ENCODE data around the gene SUSD6.

Gene SUSD6

GRCh38 chr14:69674546-69675244, 63.3 kb downstream of the SUSD6 start:
- DNase-seq, result peak; percentile 52

GRCh38 chr14:69675245-69675583, 63.8 kb downstream of the SUSD6 start:
- DNase-seq, result no peak

- peak; percentile 62 for DNase-seq
Observed at GRCh38 chr14:69675877-69676416, 64.6 kb downstream of the SUSD6 start.

- DNase-seq, result no peak
Observed at GRCh38 chr14:69676723-69677122, 65.3 kb downstream of the SUSD6 start.

GRCh38 chr14:69680297-69680696, 68.9 kb downstream of the SUSD6 start:
- DNase-seq, result no peak

- DNase-seq, result no peak
Observed at GRCh38 chr14:69682136-69682535, 70.7 kb downstream of the SUSD6 start.

- DNase-seq, result peak; percentile 26
Observed at GRCh38 chr14:69682621-69683263, 71.3 kb downstream of the SUSD6 start.

GRCh38 chr14:69683971-69684370, 72.6 kb downstream of the SUSD6 start:
- DNase-seq, result no peak

GRCh38 chr14:69684461-69685217, 73.2 kb downstream of the SUSD6 start:
- no peak for DNase-seq

- peak; percentile 86 for DNase-seq
Observed at GRCh38 chr14:69685218-69685616, 73.8 kb downstream of the SUSD6 start.

- DNase-seq, result peak; percentile 57
Observed at GRCh38 chr14:69685716-69686115, 74.3 kb downstream of the SUSD6 start.

- DNase-seq, result no peak
Observed at GRCh38 chr14:69687606-69688298, 76.4 kb downstream of the SUSD6 start.

- no peak for DNase-seq
Observed at GRCh38 chr14:69688299-69688649, 76.9 kb downstream of the SUSD6 start.

GRCh38 chr14:69690042-69690441, 78.6 kb downstream of the SUSD6 start:
- DNase-seq, result no peak

GRCh38 chr14:69692594-69692993, 81.2 kb downstream of the SUSD6 start:
- no peak for DNase-seq

GRCh38 chr14:69693145-69693544, 81.7 kb downstream of the SUSD6 start:
- DNase-seq, result no peak

GRCh38 chr14:69693801-69694729, 82.7 kb downstream of the SUSD6 start:
- DNase-seq, result no peak

- no peak for DNase-seq
Observed at GRCh38 chr14:69694730-69695281, 83.4 kb downstream of the SUSD6 start.

GRCh38 chr14:69695322-69696203, 84.2 kb downstream of the SUSD6 start:
- no peak for DNase-seq

GRCh38 chr14:69696204-69696527, 84.8 kb downstream of the SUSD6 start:
- DNase-seq, result no peak

Data from stimulated activated CD4-positive, alpha-beta T cell treated with anti-CD3 and anti-CD28 coated beads, Interleukin-4, amount 100 ng/mL, for 24 hours (primary cell).